Common myeloid progenitor, CD34-positive (primary cell): ENCODE results near the gene RAP1A.
"Not testable (repeated sequence)": the region's sequence is repeated elsewhere in the genome, so short reads cannot be mapped to it uniquely, and the experiment has no call there.

Experiments
- CTCF ChIA-PET: fragments of 350-600 bp; sonication (Branson Sonifier 250); formaldehyde crosslinking; loops from one replicate; lab custom pipeline; 2021; ENCODE audit warnings: antibody characterized with exemption; lab: Charles Lee
- POLR2A ChIA-PET: fragments of 350-600 bp; sonication (Branson Sonifier 250); formaldehyde crosslinking; loops from one replicate; lab custom pipeline; 2021; ENCODE audit warnings: antibody characterized with exemption; lab: Charles Lee
- DNase-seq, 3 donors: peaks; one replicate each; pipeline versions ENCODE4 v3.0.0 to v3.0.0-alpha.2; 2013
- H3K27ac ChIP-seq, 2 experiments: 1 replicate in 1 of 2; 2 replicates in 1 of 2; pipeline ENCODE4 v1.7.0; 2013; ENCODE audit warnings: inconsistent platforms in 2 of 2, low read length in 2 of 2, mild to moderate bottlenecking in 2 of 2, low read depth in 1 of 2, moderate library complexity in 1 of 2; ENCODE audit not compliant: severe bottlenecking in 2 of 2, insufficient read depth in 1 of 2, poor library complexity in 1 of 2
- H3K27me3 ChIP-seq, 5 experiments: replicated peaks in 2 of 5; 1 replicate in 3 of 5; 2 replicates in 2 of 5; pipeline versions ENCODE4 v1.6.1 to v1.7.0; 2013; ENCODE audit warnings: low read length in 4 of 5, mild to moderate bottlenecking in 2 of 5, moderate library complexity in 2 of 5, inconsistent platforms in 1 of 5; ENCODE audit not compliant: insufficient read depth in 5 of 5, control insufficient read depth in 4 of 5
- H3K36me3 ChIP-seq, 4 experiments: 1 replicate in 2 of 4; 2 replicates in 2 of 4; pipeline versions ENCODE4 v1.6.1 to v1.7.0; 2013; ENCODE audit warnings: low read length in 3 of 4, control low read depth in 1 of 4, mild to moderate bottlenecking in 1 of 4; ENCODE audit not compliant: control insufficient read depth in 4 of 4, insufficient read depth in 4 of 4
- H3K4me1 ChIP-seq, 4 experiments: 1 replicate in 3 of 4; 2 replicates in 1 of 4; pipeline versions ENCODE4 v1.6.1 to v1.7.1; 2013; ENCODE audit warnings: low read length in 3 of 4, mild to moderate bottlenecking in 3 of 4, control low read depth in 1 of 4, inconsistent platforms in 1 of 4, moderate library complexity in 1 of 4; ENCODE audit not compliant: control insufficient read depth in 4 of 4, insufficient read depth in 4 of 4; ENCODE audit errors: control extremely low read depth in 1 of 4
- H3K4me3 ChIP-seq, 7 experiments: 1 replicate in 4 of 7; 2 replicates in 3 of 7; pipeline versions ENCODE4 v1.5.1 to v1.7.0; 2013; ENCODE audit warnings: mild to moderate bottlenecking in 7 of 7, low read length in 6 of 7, moderate library complexity in 6 of 7, inconsistent platforms in 2 of 7, low read depth in 2 of 7, control low read depth in 1 of 7; ENCODE audit not compliant: insufficient read depth in 4 of 7, control insufficient read depth in 1 of 7; ENCODE audit errors: extremely low read depth in 1 of 7
- H3K9me3 ChIP-seq, 5 experiments: 1 replicate in 4 of 5; 2 replicates in 1 of 5; pipeline versions ENCODE4 v1.6.1 to v1.7.1; 2013; ENCODE audit warnings: low read length in 4 of 5, mild to moderate bottlenecking in 2 of 5, inconsistent platforms in 1 of 5, low read depth in 1 of 5, moderate library complexity in 1 of 5; ENCODE audit not compliant: control insufficient read depth in 4 of 5, insufficient read depth in 2 of 5; ENCODE audit errors: control extremely low read depth in 1 of 5
- WGBS: methylation state at CpG from one replicate; pipeline ENCODE4 v1.1.5; 2013; ENCODE audit not compliant: insufficient coverage; 5-methylcytosine and 5-hydroxymethylcytosine counted together

The RAP1A gene

GRCh38 chr1:111604931-111605330, 14.7 kb upstream of the RAP1A start:
- H3K4me3 ChIP-seq, result no peak overlapping the region
- DNase-seq, result no peak
- ChIA-PET POLR2A (no interaction called here), CTCF (interaction anchor here (1.0 to 1.1 kb wide), 2 partner anchors 26 to 64 kb away, joined by 3 read pairs; no protein-coding TSS in a partner anchor)
- H3K9me3 ChIP-seq, result no peaks in the 10 kb centered on the region
- H3K27ac ChIP-seq, result no peak overlapping the region
- H3K4me1 ChIP-seq, result peaks cover 0 to 20% (median 0%) of the 10 kb centered on the region in 4 experiments
- 100% methylated on average over 1 of the region's 3 CpGs for WGBS
- no peaks in the 10 kb centered on the region for H3K27me3 ChIP-seq
- H3K36me3 ChIP-seq, result no peaks in the 10 kb centered on the region

GRCh38 chr1:111605576-111605975, 14.0 kb upstream of the RAP1A start:
- no peaks in the 10 kb centered on the region for H3K36me3 ChIP-seq
- H3K27ac ChIP-seq, result no peak overlapping the region
- H3K4me3 ChIP-seq, result no peak overlapping the region
- DNase-seq, result no peak
- peaks cover 0 to 20% (median 0%) of the 10 kb centered on the region in 4 experiments for H3K4me1 ChIP-seq
- CTCF ChIA-PET, result interaction anchor here (1.0 kb wide), 1 partner anchor 41 kb away, joined by 3 read pairs; no protein-coding TSS in a partner anchor
- POLR2A ChIA-PET, result no interaction called here
- no peaks in the 10 kb centered on the region for H3K9me3 ChIP-seq
- no peaks in the 10 kb centered on the region for H3K27me3 ChIP-seq

- H3K27me3 ChIP-seq, H3K4me3 ChIP-seq, POLR2A ChIA-PET, H3K9me3 ChIP-seq, H3K27ac ChIP-seq, DNase-seq, H3K36me3 ChIP-seq: not testable (repeated sequence)
- WGBS, result 66% methylated on average over 3 of the region's 8 CpGs
- H3K4me1 ChIP-seq, result peaks cover 0 to 20% (median 0%) of the 10 kb centered on the region in 4 experiments
- CTCF ChIA-PET, result interaction anchor here (1.0 to 1.2 kb wide), 3 partner anchors 9 to 40 kb away, joined by 3 to 4 read pairs (median 3); no protein-coding TSS in a partner anchor
Observed at GRCh38 chr1:111606457-111607215, 13.0 kb upstream of the RAP1A start.

- 96% methylated on average over 10 of the region's 24 CpGs for WGBS
- CTCF ChIA-PET, result not testable (repeated sequence)
Observed at GRCh38 chr1:111608528-111608927, 11.1 kb upstream of the RAP1A start.

GRCh38 chr1:111611986-111612385, 7.6 kb upstream of the RAP1A start:
- Histone ChIP-seq H3K27me3 (no peaks in the 10 kb centered on the region), H3K9me3 (no peaks in the 10 kb centered on the region), H3K27ac (no peak overlapping the region), H3K4me3 (no peak overlapping the region), H3K4me1 (peaks cover 14 to 23% (median 20%) of the 10 kb centered on the region in 4 experiments), H3K36me3 (no peaks in the 10 kb centered on the region)
- DNase-seq, result no peak
- ChIA-PET POLR2A (no interaction called here), CTCF (interaction anchor here (1.5 kb wide), 1 partner anchor 33 kb away, joined by 3 read pairs; no protein-coding TSS in a partner anchor)
- WGBS, result 100% methylated on average over 1 of the region's 2 CpGs

More at GRCh38 chr1:111608528-111608927, 11.1 kb upstream of the RAP1A start:
- H3K4me3 ChIP-seq, H3K36me3 ChIP-seq, H3K27me3 ChIP-seq, H3K27ac ChIP-seq, H3K9me3 ChIP-seq, DNase-seq, POLR2A ChIA-PET: not testable (repeated sequence)
- H3K4me1 ChIP-seq, result peaks cover 0 to 11% (median 0%) of the 10 kb centered on the region in 4 experiments

GRCh38 chr1:111615870-111616715, 3.5 kb upstream of the RAP1A start:
- H3K9me3 ChIP-seq, result no peaks in the 10 kb centered on the region
- ChIA-PET POLR2A (interaction anchor here (0.6 to 1.6 kb wide), 6 partner anchors 11 to 795 kb away, joined by 3 to 7 read pairs (median 3); no protein-coding TSS in a partner anchor), CTCF (interaction anchor here (0.8 to 3.7 kb wide), 13 partner anchors 10 to 108 kb away, joined by 3 to 18 read pairs (median 4); no protein-coding TSS in a partner anchor)
- 0% methylated on average over 3 of the region's 3 CpGs for WGBS
- H3K36me3 ChIP-seq, result no peaks in the 10 kb centered on the region
- H3K4me1 ChIP-seq, result peaks cover 21 to 48% (median 40%) of the 10 kb centered on the region in 4 experiments
- peak overlapping the region in 2 of 7 experiments; percentile 13 to 37 for H3K4me3 ChIP-seq
- H3K27ac ChIP-seq, result peak overlapping the region; percentile 56 to 79
- H3K27me3 ChIP-seq, result no peaks in the 10 kb centered on the region
- peak; percentile 82 to 98 (median 97) for DNase-seq
